SK-N-DZ (cell line): ENCODE measurements around the gene ARHGAP9.
"Not testable (repeated sequence)": the region's sequence is repeated elsewhere in the genome, so short reads cannot be mapped to it uniquely, and the experiment has no call there.

Experiments used
- DNase-seq: peaks from one replicate; pipeline ENCODE4 v3.0.0-alpha.2; 2015; ENCODE audit warnings: low spot score

The ARHGAP9 gene

DNA sequence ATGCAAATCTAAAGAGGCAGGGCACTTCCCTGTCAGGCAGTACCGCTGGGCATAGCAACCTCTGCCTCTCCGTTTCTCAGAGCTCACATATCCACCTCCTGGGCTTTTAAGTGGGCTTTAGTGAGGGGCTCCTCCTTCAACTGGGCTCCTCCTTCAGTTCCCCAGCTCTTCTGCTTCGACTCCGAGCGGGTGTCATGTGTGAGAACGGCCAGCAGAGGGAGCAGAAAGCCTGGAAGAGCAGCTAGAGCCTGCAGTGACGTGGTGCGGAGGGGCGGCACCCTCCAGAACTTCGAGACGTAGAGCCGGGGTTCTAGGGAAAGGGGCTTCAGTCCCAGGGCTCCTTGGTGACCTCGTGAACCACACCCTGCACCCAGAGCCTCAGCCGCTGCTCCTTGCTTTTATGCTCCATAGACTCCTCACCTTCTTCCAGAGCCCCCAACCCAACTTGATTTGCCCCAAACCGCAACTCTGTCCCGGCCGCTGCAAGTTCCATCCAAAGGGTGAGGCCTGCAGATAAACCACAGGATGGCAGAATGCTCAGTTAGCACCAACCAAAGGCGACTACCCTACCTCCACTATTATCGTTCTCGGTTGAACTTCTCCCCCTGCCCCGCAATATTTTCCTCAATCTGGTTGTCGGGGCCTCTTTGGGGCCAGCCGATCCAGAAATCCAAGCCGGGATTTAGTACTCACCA is 20.5 kb downstream of the ARHGAP9 start:
- DNase-seq = peak; percentile 95

GRCh38 chr12:57458665-57459054 is 21.0 kb downstream of the ARHGAP9 start:
- no peak for DNase-seq

DNA sequence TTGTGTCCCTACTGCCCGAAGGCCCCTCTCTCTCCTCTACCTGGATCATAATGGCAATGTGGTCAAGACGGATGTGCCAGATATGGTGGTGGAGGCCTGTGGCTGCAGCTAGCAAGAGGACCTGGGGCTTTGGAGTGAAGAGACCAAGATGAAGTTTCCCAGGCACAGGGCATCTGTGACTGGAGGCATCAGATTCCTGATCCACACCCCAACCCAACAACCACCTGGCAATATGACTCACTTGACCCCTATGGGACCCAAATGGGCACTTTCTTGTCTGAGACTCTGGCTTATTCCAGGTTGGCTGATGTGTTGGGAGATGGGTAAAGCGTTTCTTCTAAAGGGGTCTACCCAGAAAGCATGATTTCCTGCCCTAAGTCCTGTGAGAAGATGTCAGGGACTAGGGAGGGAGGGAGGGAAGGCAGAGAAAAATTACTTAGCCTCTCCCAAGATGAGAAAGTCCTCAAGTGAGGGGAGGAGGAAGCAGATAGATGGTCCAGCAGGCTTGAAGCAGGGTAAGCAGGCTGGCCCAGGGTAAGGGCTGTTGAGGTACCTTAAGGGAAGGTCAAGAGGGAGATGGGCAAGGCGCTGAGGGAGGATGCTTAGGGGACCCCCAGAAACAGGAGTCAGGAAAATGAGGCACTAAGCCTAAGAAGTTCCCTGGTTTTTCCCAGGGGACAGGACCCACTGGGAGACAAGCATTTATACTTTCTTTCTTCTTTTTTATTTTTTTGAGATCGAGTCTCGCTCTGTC is 22.8 kb downstream of the ARHGAP9 start:
- DNase-seq = no peak

- DNase-seq = peak; percentile 81
Measured at GRCh38 chr12:57456145-57456700, 23.4 kb downstream of the ARHGAP9 start.

- no peak for DNase-seq
Measured at GRCh38 chr12:57455374-57456144, 24.1 kb downstream of the ARHGAP9 start.

GRCh38 chr12:57454566-57455373 is 24.9 kb downstream of the ARHGAP9 start, which contains the start of gene INHBE:
Gene INHBE (plus strand): TSS chr12:57455307. CDS start chr12:57455537, 230 bp downstream.
- peak; percentile 87 for DNase-seq

DNA sequence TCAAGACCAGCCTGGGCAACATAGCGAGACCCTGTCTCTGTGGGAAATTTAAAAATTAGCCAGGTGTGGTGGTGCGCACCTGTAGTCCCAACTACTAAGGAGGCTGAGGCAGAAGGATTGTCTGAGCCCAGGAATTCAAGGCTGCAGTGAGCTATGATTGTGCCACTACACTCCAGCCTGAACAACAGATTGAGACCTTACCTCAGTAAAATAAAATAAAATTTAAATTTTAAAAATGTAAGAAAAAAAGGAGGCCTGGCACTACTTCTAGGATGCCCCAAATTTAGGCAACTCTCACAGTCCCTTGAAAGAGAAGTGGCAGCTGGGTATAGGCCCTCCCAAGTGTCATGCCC is 25.5 kb downstream of the ARHGAP9 start:
- no peak for DNase-seq

DNA sequence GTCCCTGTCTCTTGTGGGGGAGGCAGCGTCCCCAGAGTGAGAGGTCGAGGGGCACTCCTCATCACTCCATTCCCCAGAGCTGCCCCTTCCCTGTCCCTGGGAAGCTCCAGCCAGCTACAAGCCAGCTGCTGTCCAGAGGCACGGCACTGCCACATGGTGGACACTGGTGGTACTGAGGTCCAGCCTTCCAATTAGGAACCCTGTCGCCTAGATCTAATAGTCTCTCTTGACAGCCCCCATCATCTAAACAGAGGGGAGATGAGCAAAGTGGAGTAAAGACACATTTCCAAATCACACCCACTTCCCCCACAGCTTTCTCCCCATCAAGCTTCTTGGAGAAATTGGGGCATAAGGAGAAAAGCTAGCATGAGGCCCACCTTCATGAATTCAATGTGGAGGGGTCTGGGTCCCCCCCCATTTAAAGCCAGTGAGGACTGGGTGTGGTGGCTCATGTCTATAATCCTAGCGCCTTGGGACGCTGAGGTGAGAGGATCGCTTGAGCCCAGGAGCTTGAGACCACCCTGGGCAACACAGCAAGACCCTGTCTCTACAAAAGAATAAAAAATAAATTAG is 26.6 kb downstream of the ARHGAP9 start:
- DNase-seq = peak; percentile 85

DNA sequence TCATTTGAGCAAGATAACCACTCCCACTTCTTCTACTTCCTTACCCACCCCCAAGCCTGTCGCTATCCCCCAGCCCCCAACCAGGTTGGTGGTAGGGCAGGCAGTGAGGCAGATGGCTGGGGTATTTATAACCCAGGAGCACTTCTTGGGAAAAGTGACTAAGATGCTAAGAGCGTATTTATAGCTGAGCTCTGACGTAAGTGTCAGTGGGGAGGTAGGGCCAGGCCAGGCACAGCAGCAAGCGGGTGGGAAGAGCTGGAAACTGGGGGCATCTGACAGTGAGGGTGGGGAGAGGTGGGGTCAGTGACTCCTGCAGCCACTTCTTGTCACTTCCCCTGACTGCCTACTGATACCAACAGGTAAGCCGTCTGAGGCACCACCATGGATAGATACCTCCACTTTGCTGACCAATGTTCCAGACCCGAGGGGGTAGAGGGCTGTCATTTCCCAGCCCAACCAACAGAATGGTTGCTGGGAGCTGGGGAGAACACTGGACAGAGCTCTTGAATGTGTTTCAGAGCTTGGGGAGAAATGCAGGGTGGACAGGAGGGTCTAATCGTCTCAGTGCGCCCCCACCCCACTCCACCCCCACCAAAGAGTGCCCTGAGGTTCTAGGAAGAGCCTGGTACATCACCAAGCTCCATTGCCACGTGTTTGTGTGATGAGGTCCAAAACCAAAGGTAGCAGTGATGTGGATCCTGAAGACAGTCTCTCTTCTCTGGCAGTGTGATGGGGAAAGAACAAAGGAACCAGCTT is 27.3 kb downstream of the ARHGAP9 start:
- no peak for DNase-seq

DNA sequence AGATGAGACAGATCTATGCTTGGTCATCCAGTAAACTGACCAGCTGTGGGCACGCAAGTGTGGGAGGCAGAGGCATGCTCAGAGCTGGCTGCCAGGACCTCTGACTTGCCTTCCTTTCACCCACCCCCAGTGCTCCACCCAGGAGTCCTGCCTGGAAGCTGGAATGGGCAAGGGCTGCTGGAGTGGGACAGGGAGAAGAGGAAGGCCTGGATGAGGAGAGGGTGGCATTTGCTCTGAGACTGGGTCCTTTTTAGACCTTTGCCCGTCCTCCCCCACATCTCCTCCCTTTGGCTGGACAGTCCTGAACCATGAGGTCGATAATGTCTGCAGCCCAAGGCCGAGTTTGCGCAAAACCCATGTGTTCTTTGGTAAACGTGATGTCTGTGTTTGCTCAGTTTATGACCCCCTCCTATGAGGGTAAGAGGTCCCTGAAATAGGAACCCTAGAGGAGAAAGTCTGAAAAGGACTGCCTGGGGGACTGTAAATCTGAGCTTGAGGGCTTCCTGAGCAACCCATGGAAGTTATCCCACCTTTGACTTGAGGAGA is 28.4 kb downstream of the ARHGAP9 start:
- no peak for DNase-seq

GRCh38 chr12:57450057-57450456 is 29.6 kb downstream of the ARHGAP9 start:
- no peak for DNase-seq

- no peak for DNase-seq
Measured at GRCh38 chr12:57449375-57449774, 30.3 kb downstream of the ARHGAP9 start.

GRCh38 chr12:57448669-57449068 is 31.0 kb downstream of the ARHGAP9 start:
- no peak for DNase-seq

- DNase-seq = no peak
Measured at GRCh38 chr12:57446292-57446960, 33.2 kb downstream of the ARHGAP9 start.

- DNase-seq = no peak
Measured at GRCh38 chr12:57444744-57445143, 34.9 kb downstream of the ARHGAP9 start.

- not testable (repeated sequence) for DNase-seq
Measured at GRCh38 chr12:57444337-57444736, 35.3 kb downstream of the ARHGAP9 start.

- DNase-seq = no peak
Measured at GRCh38 chr12:57441846-57442427, 37.7 kb downstream of the ARHGAP9 start.

GRCh38 chr12:57441393-57441792 is 38.3 kb downstream of the ARHGAP9 start:
- DNase-seq = not testable (repeated sequence)

DNA sequence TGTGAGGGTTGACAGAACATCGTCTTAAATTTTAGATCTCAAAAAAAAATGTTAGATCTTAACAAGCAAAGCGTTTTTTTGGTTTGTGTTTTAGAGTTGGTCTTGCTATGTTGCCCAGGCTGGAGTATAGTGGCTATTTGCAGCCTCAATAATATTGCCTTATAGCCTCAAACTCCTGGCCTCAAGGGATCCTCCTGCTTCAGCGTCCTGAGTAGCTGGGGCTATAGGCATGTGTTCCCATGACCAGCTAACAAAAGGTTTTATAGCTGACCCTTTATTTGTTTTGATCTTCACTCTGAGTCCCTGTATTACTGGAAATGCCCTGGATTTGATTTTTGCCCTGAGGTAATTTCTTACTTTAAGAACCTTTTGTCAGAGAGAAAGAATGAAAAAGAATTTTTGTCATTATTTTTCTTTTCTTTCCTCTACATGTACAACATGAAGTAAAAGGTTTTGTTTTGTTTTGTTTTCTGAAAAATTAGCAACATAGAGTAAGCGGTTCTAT is 39.9 kb downstream of the ARHGAP9 start:
- DNase-seq = no peak
